IMR-90 (cell line): ENCODE data around the gene PAN3. TPM values are rescaled to one million over a fixed set of nuclear protein-coding genes. Genes with fewer than 3 reads are reported as not detected.

Source experiments
- ATAC-seq: fragments of 200-7000 bp; cut with Tn5 transposase; 2 replicates; pipeline ENCODE4 v1.9.1; 2020; ENCODE audit warnings: low read depth, mild to moderate bottlenecking, moderate library complexity
- BruUV-seq: library from RNA; stranded (reverse); fragments of 400-500 nt; replicated peaks from 2 replicates; lab custom pipeline; 2021; lab: Mats Ljungman, UMichigan
- CTCF ChIA-PET: fragments of 300-600 bp; formaldehyde crosslinking; extraction: SDS; loops from one replicate; lab custom pipeline; 2021; ENCODE audit warnings: antibody characterized with exemption; lab: Yijun Ruan, JAX
- POLR2A ChIA-PET: fragments of 300-600 bp; sonication (Branson Sonifier 250); formaldehyde crosslinking; loops from one replicate; lab custom pipeline; 2022; ENCODE audit warnings: antibody characterized with exemption; ENCODE audit not compliant: unreplicated experiment; lab: Charles Lee
- DNase-seq: peaks from one replicate; pipeline ENCODE4 v3.0.0; 2013
- H2AFZ ChIP-seq: replicated peaks from 2 replicates; pipeline ENCODE3; 2013; ENCODE audit warnings: low read length, mild to moderate bottlenecking; ENCODE audit not compliant: poor library complexity
- H2AK5ac ChIP-seq: 2 replicates; pipeline ENCODE4 v1.6.1; 2013; ENCODE audit warnings: low read depth, low read length, inconsistent platforms
- H2AK9ac ChIP-seq: replicated peaks from 2 replicates; pipeline ENCODE3; 2013; ENCODE audit warnings: mild to moderate bottlenecking, low read depth, low read length, moderate library complexity; ENCODE audit not compliant: poor library complexity
- H2BK120ac ChIP-seq: 2 replicates; pipeline ENCODE4 v1.6.1; 2013; ENCODE audit warnings: low read depth, low read length, inconsistent platforms
- H2BK15ac ChIP-seq: 3 replicates; pipeline ENCODE4 v1.6.1; 2013; ENCODE audit warnings: low read depth, low read length, inconsistent platforms
- H2BK20ac ChIP-seq: 2 replicates; pipeline ENCODE4 v1.6.1; 2013; ENCODE audit warnings: low read depth, mild to moderate bottlenecking, inconsistent platforms, low read length, moderate library complexity
- H2BK5ac ChIP-seq: 2 replicates; pipeline ENCODE4 v1.6.1; 2013; ENCODE audit warnings: mild to moderate bottlenecking, low read depth, low read length, inconsistent platforms; ENCODE audit not compliant: poor library complexity, severe bottlenecking
- H3K14ac ChIP-seq: replicated peaks from 2 replicates; pipeline ENCODE4 v1.6.1; 2013; ENCODE audit warnings: low read depth, low read length, inconsistent platforms
- H3K18ac ChIP-seq: 2 replicates; pipeline ENCODE4 v1.6.1; 2013; ENCODE audit warnings: low read depth, low read length, control low read depth
- H3K23ac ChIP-seq: 2 replicates; pipeline ENCODE4 v1.6.1; 2013; ENCODE audit warnings: low read depth, low read length, inconsistent platforms
- H3K27ac ChIP-seq: 2 replicates; pipeline ENCODE4 v1.5.1; 2013; ENCODE audit warnings: mild to moderate bottlenecking, control low read depth, low read length; ENCODE audit not compliant: insufficient read depth
- H3K27me3 ChIP-seq: 2 replicates; pipeline ENCODE4 v1.6.1; 2013; ENCODE audit warnings: low read length; ENCODE audit not compliant: control insufficient read depth, insufficient read depth
- H3K36me3 ChIP-seq: 2 replicates; pipeline ENCODE4 v1.6.1; 2013; ENCODE audit warnings: low read length, mixed read lengths; ENCODE audit not compliant: control insufficient read depth, insufficient read depth
- H3K4ac ChIP-seq: 2 replicates; pipeline ENCODE4 v1.6.1; 2013; ENCODE audit warnings: low read depth, low read length, inconsistent platforms
- H3K4me1 ChIP-seq: 2 replicates; pipeline ENCODE4 v1.6.1; 2013; ENCODE audit warnings: low read length, mixed read lengths; ENCODE audit not compliant: control insufficient read depth, insufficient read depth
- H3K4me2 ChIP-seq: 2 replicates; pipeline ENCODE4 v1.6.1; 2013; ENCODE audit warnings: low read depth, mild to moderate bottlenecking, control low read depth, low read length, moderate library complexity
- H3K4me3 ChIP-seq: 2 replicates; pipeline ENCODE4 v1.5.1; 2013; ENCODE audit warnings: low read depth, mild to moderate bottlenecking, control low read depth, low read length, moderate library complexity; ENCODE audit not compliant: insufficient read depth
- H3K56ac ChIP-seq: 2 replicates; pipeline ENCODE4 v1.6.1; 2013; ENCODE audit warnings: low read length, inconsistent platforms; ENCODE audit not compliant: insufficient read depth; ENCODE audit errors: extremely low read depth
- H3K79me1 ChIP-seq, 2 experiments: 2 replicates each; pipeline ENCODE4 v1.6.1; 2013; ENCODE audit warnings: low read length in 2 of 2, inconsistent platforms in 1 of 2, low read depth in 1 of 2
- H3K9ac ChIP-seq: 2 replicates; pipeline ENCODE4 v1.6.1; 2013; ENCODE audit warnings: low read depth, low read length, control low read depth
- H3K9me1 ChIP-seq: 2 replicates; pipeline ENCODE4 v1.6.1; 2013; ENCODE audit warnings: low read length, inconsistent platforms; ENCODE audit not compliant: insufficient read depth
- H3K9me3 ChIP-seq: 2 replicates; pipeline ENCODE4 v1.6.1; 2013; ENCODE audit warnings: low read length; ENCODE audit not compliant: control insufficient read depth, insufficient read depth
- H4K20me1 ChIP-seq: 2 replicates; pipeline ENCODE4 v1.6.1; 2013; ENCODE audit warnings: low read length, inconsistent platforms; ENCODE audit not compliant: insufficient read depth
- H4K5ac ChIP-seq: 2 replicates; pipeline ENCODE4 v1.6.1; 2013; ENCODE audit warnings: mild to moderate bottlenecking, low read depth, low read length, control low read depth
- H4K8ac ChIP-seq, 2 experiments: 2 replicates each; pipeline ENCODE4 v1.6.1; 2013; ENCODE audit warnings: low read depth in 2 of 2, low read length in 2 of 2, control low read depth in 1 of 2, inconsistent platforms in 1 of 2
- H4K91ac ChIP-seq: 2 replicates; pipeline ENCODE4 v1.6.1; 2013; ENCODE audit warnings: low read depth, low read length, inconsistent platforms; ENCODE audit not compliant: insufficient read depth
- BHLHE40 ChIP-seq: fragments of 150-350 bp; IDR thresholded peaks from 2 replicates; pipeline ENCODE4 v1.6.1; 2016; ENCODE audit warnings: mild to moderate bottlenecking, low read depth, low read length
- CEBPB ChIP-seq: IDR thresholded peaks from 2 replicates; pipeline ENCODE4 v1.6.1; 2012; ENCODE audit warnings: low read depth, low read length, improper control_type of control experiment
- CTCF ChIP-seq: conservative IDR thresholded peaks from 2 replicates; pipeline ENCODE4 v1.5.1; 2012; ENCODE audit warnings: mild to moderate bottlenecking, low read depth, low read length, improper control_type of control experiment
- ELK1 ChIP-seq: fragments of 150-350 bp; IDR thresholded peaks from 2 replicates; pipeline ENCODE4 v1.6.1; 2016; ENCODE audit warnings: low read depth, mild to moderate bottlenecking, low read length, moderate library complexity, borderline replicate concordance
- FOS ChIP-seq: fragments of 150-350 bp; IDR thresholded peaks from 2 replicates; pipeline ENCODE4 v1.6.1; 2016; ENCODE audit warnings: low read depth, low read length
- MAZ ChIP-seq: IDR thresholded peaks from 2 replicates; pipeline ENCODE4 v1.6.1; 2012; ENCODE audit warnings: low read depth, mild to moderate bottlenecking, low read length, improper control_type of control experiment, moderate library complexity, borderline replicate concordance
- MXI1 ChIP-seq: IDR thresholded peaks from 2 replicates; pipeline ENCODE4 v1.6.1; 2012; ENCODE audit warnings: low read depth, mild to moderate bottlenecking, low read length, moderate library complexity, borderline replicate concordance
- NFE2L2 ChIP-seq: fragments of 150-350 bp; IDR thresholded peaks from 2 replicates; pipeline ENCODE4 v1.6.1; 2016; ENCODE audit warnings: low read depth, mild to moderate bottlenecking, low read length
- SMC3 ChIP-seq: fragments of 150-350 bp; IDR thresholded peaks from 2 replicates; pipeline ENCODE4 v1.6.1; 2016; ENCODE audit warnings: low read depth, mild to moderate bottlenecking, antibody characterized with exemption, low read length, moderate library complexity
- WGBS, 2 experiments: methylation state at CpG; one replicate each; pipeline versions ENCODE4 v1.1.5 to v1.1.7; 2013; ENCODE audit warnings: missing lambda C conversion rate in 2 of 2; ENCODE audit not compliant: insufficient read length in 1 of 2; ENCODE audit errors: extremely low coverage in 2 of 2; 5-methylcytosine and 5-hydroxymethylcytosine counted together
- dilution Hi-C: fragments of 300-500 bp; cut with HindIII; formaldehyde crosslinking; loops from one replicate; pipeline ENCODE4 v1.14.3; 2018; ENCODE audit warnings: low sequenced_read_pairs; ENCODE audit not compliant: unreplicated experiment
- in situ Hi-C: fragments of 300-500 bp; cut with MboI; formaldehyde crosslinking; loops from 3 replicates; pipeline ENCODE4 v1.14.3; 2019; ENCODE audit warnings: low sequenced_read_pairs, inconsistent platforms, mixed read lengths
- intact Hi-C: fragments of 100-400 bp; cut with micrococcal nuclease; formaldehyde crosslinking; loops from 2 replicates; pipeline ENCODE4 v1.10.0; 2022
- polyA plus RNA-seq, 3 experiments: library from polyadenylated mRNA; depleted of rRNA; stranded (reverse); fragments of >200 nt; gene quantifications; 2 replicates each; pipeline ENCODE4 v1.2.3, GENCODE V29; 2012; ENCODE audit warnings: low replicate concordance in 1 of 3
- total RNA-seq: library from RNA; depleted of rRNA; stranded (reverse); fragments of >200 nt; gene quantifications from 2 replicates; pipeline ENCODE4 v1.2.3, GENCODE V29; 2012

PAN3 gene
- total and polyA plus RNA-seq, 2 of the 4 experiments (the other 2 are of a cell fraction), result 6.6 to 15.1 TPM

- POLR2A ChIA-PET, result no interaction called here
- Histone ChIP-seq H2AK9ac (no peak overlapping the region), H3K4me1 (no peaks in the 10 kb centered on the region), H3K36me3 (peaks cover 11% of the 10 kb centered on the region), H2AFZ (no peak overlapping the region), H3K9me3 (no peaks in the 10 kb centered on the region), H3K56ac (no peak overlapping the region), H4K20me1 (no peaks in the 10 kb centered on the region), H3K14ac (no peak overlapping the region), H2BK15ac (no peak overlapping the region), H3K4ac (no peak overlapping the region), H3K27me3 (no peaks in the 10 kb centered on the region), H2BK20ac (no peak overlapping the region), H3K9ac (no peak overlapping the region), H4K5ac (no peak overlapping the region), H2BK120ac (no peak overlapping the region), H3K4me3 (no peak overlapping the region), H3K23ac (no peak overlapping the region), H3K4me2 (no peak overlapping the region), H4K8ac (no peak overlapping the region), H3K79me1 (peaks cover 3 to 11% of the 10 kb centered on the region in 2 experiments; a peak in 3 of 4 replicates), H3K18ac (no peak overlapping the region), H3K27ac (no peak overlapping the region), H4K91ac (no peak overlapping the region), H2BK5ac (no peak overlapping the region), H2AK5ac (no peak overlapping the region), H3K9me1 (0 out of 2 replicates have a peak, but pooled peaks cover 2% of the 10 kb centered on the region)
- no peak for DNase-seq
- whole genome bisulfite sequencing, 2 experiments, result 100% methylated on average over 1 of the region's 3 CpGs
- dilution Hi-C loops, result no loop called here
- CTCF ChIA-PET, result no interaction called here
- no peak for ATAC-seq
- intact Hi-C loops, result no loop called here
- no TSS peak for BruUV-seq
- in situ Hi-C loops, result no loop called here
- TF ChIP-seq CEBPB (no peak), ELK1 (no peak), BHLHE40 (no peak), MXI1 (no peak), MAZ (no peak), NFE2L2 (no peak), SMC3 (no peak), CTCF (no peak), FOS (no peak)
Observed at GRCh38 chr13:28199089-28199488, 60.7 kb downstream of the PAN3 start.
